ENCODE measurements around the gene WNT11.
A peak's percentile ranks its signal among the peaks of the same experiment; 100 is the strongest.

The WNT11 gene

GRCh38 chr11:76238551-76238950 lies 32.2 kb upstream of the WNT11 start:
- no peak overlapping the region for H3K27ac ChIP-seq
- no peak for TF ChIP-seq CTCF (IDR thresholded peaks at IDR 0.05)
- H3K4me3 ChIP-seq: no peak overlapping the region
- no peak for DNase-seq (ENCODE audit: low spot score)

- Histone ChIP-seq H3K27ac (no peak overlapping the region), H3K4me3 (no peak overlapping the region)
- DNase-seq (ENCODE audit: low spot score): no peak
- TF ChIP-seq CTCF (IDR thresholded peaks at IDR 0.05): no peak
Observed at GRCh38 chr11:76237914-76238313, 31.6 kb upstream of the WNT11 start.

- peak overlapping the region in 1 of 2 donors; percentile 91 for H3K27ac ChIP-seq
- TF ChIP-seq CTCF (IDR thresholded peaks at IDR 0.05): no peak
- no peak for DNase-seq (ENCODE audit: low spot score)
- H3K4me3 ChIP-seq: no peak overlapping the region
Observed at GRCh38 chr11:76237000-76237649, 30.8 kb upstream of the WNT11 start.

GRCh38 chr11:76236092-76236999 lies 30.0 kb upstream of the WNT11 start:
- peak overlapping the region; percentile 82 for H3K4me3 ChIP-seq
- no peak for DNase-seq (ENCODE audit: low spot score)
- no peak for TF ChIP-seq CTCF (IDR thresholded peaks at IDR 0.05)
- H3K27ac ChIP-seq: peak overlapping the region; percentile 71 to 91

GRCh38 chr11:76235233-76236091 lies 29.2 kb upstream of the WNT11 start:
- peak; percentile 95 for DNase-seq (ENCODE audit: low spot score)
- no peak for TF ChIP-seq CTCF (IDR thresholded peaks at IDR 0.05)
- H3K27ac ChIP-seq: peak overlapping the region; percentile 71 to 91
- H3K4me3 ChIP-seq: peak overlapping the region; percentile 82

- Histone ChIP-seq H3K27ac (peak overlapping the region; percentile 71 to 91), H3K4me3 (peak overlapping the region; percentile 82)
- DNase-seq (ENCODE audit: low spot score): no peak
- no peak for TF ChIP-seq CTCF (IDR thresholded peaks at IDR 0.05)
Observed at GRCh38 chr11:76234416-76235232, 28.3 kb upstream of the WNT11 start.
